ENCODE results near the gene MRPL34. TPM values are rescaled to one million over a fixed set of nuclear protein-coding genes. Genes with fewer than 3 reads are reported as not detected.

The MRPL34 gene
- total RNA-seq, 2 donors from 2014 or later = 58.1 to 62.2 TPM

- WGBS, 2 experiments (ENCODE audit: insufficient coverage in 1 of 2, insufficient read length in 1 of 2) = 96 to 100% methylated on average over 16 to 40 of the region's 40 CpGs
- H3K4me3 ChIP-seq (ENCODE audit: low read length) = no peak overlapping the region
- no peaks in the 10 kb centered on the region for H3K27me3 ChIP-seq (ENCODE audit: control insufficient read depth, insufficient read depth, low read length, poor library complexity, severe bottlenecking)
- Mint-ChIP-seq H3K27me3 (ENCODE audit: insufficient read depth) (no peaks in the 10 kb centered on the region), H3K27ac (no peak overlapping the region), H3K4me1 (no peaks in the 10 kb centered on the region), H3K36me3 (ENCODE audit: low read depth) (peaks cover 42% of the 10 kb centered on the region), H3K9me3 (no peaks in the 10 kb centered on the region), H3K4me3 (no peak overlapping the region)
- no peaks in the 10 kb centered on the region for H3K9me3 ChIP-seq (ENCODE audit: control insufficient read depth, low read length)
- H3K27ac ChIP-seq (ENCODE audit: low read depth, low read length) = no peak overlapping the region
- no peak for TF ChIP-seq CTCF (conservative IDR thresholded peaks at IDR 0.05)
- no peak for DNase-seq
- H3K9ac ChIP-seq (ENCODE audit: extremely low read depth, low read length, poor library complexity, severe bottlenecking) = no peak overlapping the region
- peaks cover 22% of the 10 kb centered on the region for H3K36me3 ChIP-seq (ENCODE audit: control insufficient read depth, insufficient read depth, low read length)
- H3K4me1 ChIP-seq (ENCODE audit: control insufficient read depth, insufficient read depth, low read length) = no peaks in the 10 kb centered on the region
Observed at GRCh38 chr19:17319473-17320238, 14.0 kb downstream of the MRPL34 start.

- Histone ChIP-seq H3K27ac (ENCODE audit: low read depth, low read length) (no peak overlapping the region), H3K4me1 (ENCODE audit: control insufficient read depth, insufficient read depth, low read length) (no peaks in the 10 kb centered on the region), H3K9ac (ENCODE audit: extremely low read depth, low read length, poor library complexity, severe bottlenecking) (no peak overlapping the region), H3K36me3 (ENCODE audit: control insufficient read depth, insufficient read depth, low read length) (peaks cover 19% of the 10 kb centered on the region), H3K4me3 (ENCODE audit: low read length) (no peak overlapping the region), H3K9me3 (ENCODE audit: control insufficient read depth, low read length) (no peaks in the 10 kb centered on the region), H3K27me3 (ENCODE audit: control insufficient read depth, insufficient read depth, low read length, poor library complexity, severe bottlenecking) (no peaks in the 10 kb centered on the region)
- no peaks in the 10 kb centered on the region for H3K27me3 Mint-ChIP-seq (ENCODE audit: insufficient read depth)
- H3K27ac Mint-ChIP-seq = no peak overlapping the region
- no peaks in the 10 kb centered on the region for H3K4me1 Mint-ChIP-seq
- no peaks in the 10 kb centered on the region for H3K9me3 Mint-ChIP-seq
- TF ChIP-seq CTCF (conservative IDR thresholded peaks at IDR 0.05) = no peak
- H3K36me3 Mint-ChIP-seq (ENCODE audit: low read depth) = peaks cover 41% of the 10 kb centered on the region
- 86 to 94% methylated on average over 9 to 11 of the region's 11 CpGs for WGBS, 2 experiments (ENCODE audit: insufficient coverage in 1 of 2, insufficient read length in 1 of 2)
- no peak overlapping the region for H3K4me3 Mint-ChIP-seq
- DNase-seq = no peak
Observed at GRCh38 chr19:17320435-17320834, 14.8 kb downstream of the MRPL34 start.

GRCh38 chr19:17321655-17322489 lies 16.2 kb downstream of the MRPL34 start:
- DNase-seq = peak; percentile 35
- no peaks in the 10 kb centered on the region for H3K9me3 Mint-ChIP-seq
- TF ChIP-seq CTCF (conservative IDR thresholded peaks at IDR 0.05) = no peak
- no peaks in the 10 kb centered on the region for H3K4me1 Mint-ChIP-seq
- Histone ChIP-seq H3K27ac (ENCODE audit: low read depth, low read length) (peak overlapping the region; percentile 47), H3K4me3 (ENCODE audit: low read length) (no peak overlapping the region), H3K4me1 (ENCODE audit: control insufficient read depth, insufficient read depth, low read length) (no peaks in the 10 kb centered on the region), H3K9me3 (ENCODE audit: control insufficient read depth, low read length) (no peaks in the 10 kb centered on the region), H3K27me3 (ENCODE audit: control insufficient read depth, insufficient read depth, low read length, poor library complexity, severe bottlenecking) (no peaks in the 10 kb centered on the region), H3K9ac (ENCODE audit: extremely low read depth, low read length, poor library complexity, severe bottlenecking) (no peak overlapping the region), H3K36me3 (ENCODE audit: control insufficient read depth, insufficient read depth, low read length) (peaks cover 11% of the 10 kb centered on the region)
- H3K27me3 Mint-ChIP-seq (ENCODE audit: insufficient read depth) = no peaks in the 10 kb centered on the region
- no peak overlapping the region for H3K4me3 Mint-ChIP-seq
- WGBS, 2 experiments (ENCODE audit: insufficient coverage in 1 of 2, insufficient read length in 1 of 2) = 92 to 93% methylated on average over 9 to 19 of the region's 19 CpGs
- H3K27ac Mint-ChIP-seq = peak overlapping the region; percentile 58
- peaks cover 34% of the 10 kb centered on the region for H3K36me3 Mint-ChIP-seq (ENCODE audit: low read depth)

All from endodermal cell (in vitro differentiated cells).